ENCODE measurements around the gene IL1A.

DNA sequence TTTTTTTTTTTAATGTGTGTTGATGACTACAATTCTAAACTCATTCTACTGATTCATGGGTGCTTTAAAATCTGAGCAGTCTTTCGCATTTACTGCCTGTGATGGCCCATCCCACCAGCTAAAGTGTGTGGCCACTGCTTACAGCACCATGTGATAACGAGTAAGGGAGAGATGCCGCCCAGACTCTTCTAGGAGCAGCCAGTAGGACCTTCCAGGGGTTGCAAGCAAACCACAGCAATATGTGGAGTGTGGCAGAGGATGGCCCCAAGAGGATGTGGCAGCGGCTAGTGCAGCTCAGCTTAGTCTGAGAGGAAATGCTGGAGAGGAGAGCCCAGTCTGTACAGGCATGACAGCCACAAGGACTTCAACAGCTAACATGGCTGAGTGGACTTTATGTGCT is 37.4 kb upstream of the IL1A start:
- TF ChIP-seq YBX1 (IDR thresholded peaks at IDR 0.05), result no peak
- TF ChIP-seq, protein P1, sequence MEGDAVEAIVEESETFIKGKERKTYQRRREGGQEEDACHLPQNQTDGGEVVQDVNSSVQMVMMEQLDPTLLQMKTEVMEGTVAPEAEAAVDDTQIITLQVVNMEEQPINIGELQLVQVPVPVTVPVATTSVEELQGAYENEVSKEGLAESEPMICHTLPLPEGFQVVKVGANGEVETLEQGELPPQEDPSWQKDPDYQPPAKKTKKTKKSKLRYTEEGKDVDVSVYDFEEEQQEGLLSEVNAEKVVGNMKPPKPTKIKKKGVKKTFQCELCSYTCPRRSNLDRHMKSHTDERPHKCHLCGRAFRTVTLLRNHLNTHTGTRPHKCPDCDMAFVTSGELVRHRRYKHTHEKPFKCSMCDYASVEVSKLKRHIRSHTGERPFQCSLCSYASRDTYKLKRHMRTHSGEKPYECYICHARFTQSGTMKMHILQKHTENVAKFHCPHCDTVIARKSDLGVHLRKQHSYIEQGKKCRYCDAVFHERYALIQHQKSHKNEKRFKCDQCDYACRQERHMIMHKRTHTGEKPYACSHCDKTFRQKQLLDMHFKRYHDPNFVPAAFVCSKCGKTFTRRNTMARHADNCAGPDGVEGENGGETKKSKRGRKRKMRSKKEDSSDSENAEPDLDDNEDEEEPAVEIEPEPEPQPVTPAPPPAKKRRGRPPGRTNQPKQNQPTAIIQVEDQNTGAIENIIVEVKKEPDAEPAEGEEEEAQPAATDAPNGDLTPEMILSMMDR (IDR thresholded peaks at IDR 0.05 in 2 of 3, conservative IDR thresholded peaks at IDR 0.05 in 1 of 3; ENCODE audit: control insufficient read depth in 2 of 3, extremely low read depth in 1 of 3, insufficient read depth in 1 of 3, low read depth in 3 of 3, low read length in 3 of 3), result no peak

Data from GM12878 (cell line).